GM18858 (cell line): ENCODE data around the gene ADGRG1.
"Not testable (repeated sequence)": the region's sequence is repeated elsewhere in the genome, so short reads cannot be mapped to it uniquely, and the experiment has no call there.

Experiments used
- ATAC-seq: cut with Tn5 transposase; IDR thresholded peaks from one replicate; pipeline ENCODE4 v1.9.1; 2021; ENCODE audit not compliant: unreplicated experiment

Gene ADGRG1

GRCh38 chr16:57666353-57667047, 38.1 kb downstream of the ADGRG1 start:
- no peak for ATAC-seq

DNA sequence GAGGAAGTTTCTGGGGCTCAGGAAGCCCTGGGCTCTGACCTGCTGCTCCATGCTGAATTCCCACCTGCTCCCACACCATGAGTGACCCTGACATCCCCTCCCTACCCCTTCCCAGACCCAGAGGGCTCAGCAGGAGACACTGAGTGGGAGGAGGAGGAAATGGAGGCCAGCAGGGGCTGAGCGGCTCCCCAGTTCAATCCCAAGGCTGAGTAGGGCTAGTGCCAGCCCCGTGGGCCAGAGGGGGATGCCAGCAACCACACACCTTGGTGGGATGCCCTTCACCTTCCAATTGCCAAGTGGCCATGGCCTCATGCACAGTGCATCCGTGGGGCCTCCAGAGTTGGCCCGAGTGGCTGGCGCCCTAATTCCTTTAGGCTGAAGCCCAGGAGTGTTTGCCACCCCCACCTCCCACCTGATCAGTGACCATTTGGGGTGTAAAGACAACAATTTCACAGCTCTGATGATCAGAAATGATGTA, 38.7 kb downstream of the ADGRG1 start:
- no peak for ATAC-seq

DNA sequence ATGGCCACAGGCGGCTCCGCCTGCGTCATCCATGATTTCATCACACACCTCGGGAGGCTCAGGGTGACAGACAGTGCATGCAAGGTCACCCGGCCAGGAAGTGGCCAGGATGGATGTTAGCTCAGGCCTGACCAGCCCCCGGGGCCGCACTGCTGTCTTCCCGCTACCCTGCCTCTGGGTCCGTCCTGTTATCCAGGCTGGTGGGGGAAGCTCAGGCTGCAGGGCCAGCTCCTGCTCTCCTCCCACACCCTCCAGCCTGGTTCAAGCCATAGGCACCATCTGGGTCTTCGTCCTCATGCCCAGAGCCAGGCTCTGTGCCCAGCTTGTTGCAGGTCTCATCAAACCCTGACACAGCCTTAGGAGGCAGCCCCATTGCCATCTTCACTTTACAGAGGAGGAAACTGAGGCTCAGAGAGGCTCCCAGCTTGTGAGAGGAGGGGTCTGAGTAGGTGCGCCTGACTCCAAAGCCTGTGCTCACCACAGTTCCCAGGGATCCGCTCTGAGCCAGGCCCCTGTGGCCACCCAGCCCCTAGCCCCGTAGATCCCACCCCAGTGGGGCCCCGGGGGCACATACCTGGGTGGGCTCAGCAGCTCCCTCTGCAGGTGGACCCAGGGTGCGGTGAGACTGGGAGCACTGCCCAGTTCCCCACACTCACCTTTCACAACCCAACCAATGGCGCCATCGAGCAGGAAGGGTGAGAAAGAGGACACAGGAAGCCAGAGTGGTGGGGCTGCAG, 39.3 kb downstream of the ADGRG1 start:
- no peak for ATAC-seq

DNA sequence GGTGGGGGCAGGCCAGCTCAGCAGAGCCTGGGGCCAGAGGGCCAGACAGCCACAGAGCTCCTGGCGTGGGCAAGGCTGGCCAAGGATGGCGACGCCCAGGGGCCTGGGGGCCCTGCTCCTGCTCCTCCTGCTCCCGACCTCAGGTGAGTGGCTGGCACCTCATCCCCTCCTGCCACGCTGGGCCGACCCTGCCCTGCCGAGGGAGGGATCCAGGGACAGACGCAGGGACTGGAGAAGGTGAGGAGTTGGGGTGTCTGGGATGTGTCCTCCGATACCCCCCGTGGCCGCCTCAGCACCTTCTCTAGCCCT, 39.8 kb downstream of the ADGRG1 start, which contains the start of gene ADGRG3:
Gene ADGRG3 (plus strand): TSS at position 44 of the 309 bp plus-strand sequence. CDS start 42 bp downstream, at position 86.
- no peak for ATAC-seq

DNA sequence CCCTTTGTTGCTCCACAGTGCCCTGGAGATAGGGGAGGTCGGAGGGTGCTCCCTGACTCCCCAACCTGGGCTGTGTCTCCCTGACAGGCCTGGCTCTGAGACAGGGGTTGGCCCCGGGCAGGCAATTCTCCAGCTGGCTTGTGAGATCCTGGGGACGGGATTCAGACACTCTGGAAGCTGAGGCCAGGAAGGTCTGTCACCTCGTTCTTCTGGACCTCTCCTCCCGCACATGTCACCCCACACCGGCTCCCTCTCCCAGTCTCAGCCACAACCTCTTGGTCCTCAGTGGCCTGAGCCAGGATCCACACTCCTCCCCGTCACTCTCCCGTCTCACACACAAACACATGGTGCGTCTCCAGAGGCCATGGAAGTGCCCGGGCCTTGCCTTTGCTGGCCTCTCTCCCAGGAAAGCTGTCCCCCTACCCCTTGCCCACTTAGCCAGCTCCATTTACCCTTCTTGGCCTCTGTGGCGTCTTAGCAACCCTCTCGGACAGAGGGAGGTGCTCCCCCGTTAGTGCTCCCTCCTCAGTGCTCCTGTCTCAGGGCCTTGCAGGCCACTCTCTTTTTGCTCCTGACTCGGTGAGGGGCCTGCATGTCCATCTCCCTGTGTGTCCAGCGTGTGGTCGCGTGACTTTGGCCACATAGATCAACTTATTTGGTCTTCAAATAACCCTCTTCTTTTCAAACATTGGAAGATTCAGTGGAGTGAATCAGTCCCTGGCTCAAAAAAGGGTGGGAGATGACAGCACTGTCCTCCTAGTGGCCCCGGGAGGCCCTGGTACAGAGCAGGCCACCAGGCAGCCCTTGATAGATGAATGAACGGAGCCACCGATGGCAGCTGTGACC, 40.4 kb downstream of the ADGRG1 start:
- no peak for ATAC-seq

DNA sequence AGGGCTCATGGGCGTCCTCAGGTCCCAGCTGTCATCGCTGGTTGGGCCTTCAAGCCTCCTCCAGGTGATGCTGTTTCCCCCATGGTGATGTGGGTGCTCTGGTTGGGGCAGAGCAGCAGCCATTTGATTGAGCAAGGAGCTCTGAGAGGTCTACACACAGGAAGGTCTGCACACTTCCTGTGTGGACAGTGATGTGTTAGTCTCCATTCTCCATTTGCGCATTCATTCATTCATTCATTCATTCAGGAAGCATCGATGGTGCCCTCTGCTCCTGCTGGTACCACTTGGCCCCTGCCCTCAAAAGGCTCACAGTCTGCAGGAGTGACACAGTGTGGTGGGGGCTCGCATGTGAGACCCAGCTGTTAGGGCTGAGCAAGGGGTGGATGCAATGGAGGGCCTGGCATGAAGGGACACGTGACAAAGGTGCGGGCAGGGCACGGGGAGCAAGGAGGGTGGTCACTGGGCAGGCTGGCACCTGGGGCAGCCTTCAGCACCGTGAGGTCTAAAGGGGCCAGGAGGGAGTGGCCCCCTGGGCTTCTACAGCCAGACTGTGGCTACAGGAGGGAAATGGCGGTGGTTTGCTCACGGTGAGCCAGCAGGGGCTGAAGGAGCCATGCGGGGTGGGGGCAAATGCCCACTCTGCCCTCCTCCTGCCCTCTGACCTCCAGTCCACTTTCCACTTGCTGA, 41.2 kb downstream of the ADGRG1 start:
- no peak for ATAC-seq

DNA sequence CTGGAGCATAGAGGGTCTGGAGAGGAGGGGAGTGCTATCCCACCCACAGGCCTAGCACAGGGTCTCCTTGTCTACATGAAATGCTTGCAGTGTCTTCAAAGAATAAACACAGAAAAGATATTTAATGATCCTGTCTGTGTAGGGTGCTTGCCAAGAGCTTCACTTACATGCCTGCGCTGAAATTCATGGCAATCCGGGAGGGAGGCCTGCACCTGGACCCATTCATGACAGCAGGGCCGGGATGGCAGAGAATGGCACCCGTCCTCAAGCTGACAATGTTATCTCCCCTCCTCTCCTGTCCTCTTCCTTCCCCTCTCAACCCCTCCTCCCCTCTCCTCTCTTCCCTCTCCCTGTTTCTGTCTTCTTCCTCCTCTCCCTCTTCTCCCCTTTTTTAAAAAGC, 41.8 kb downstream of the ADGRG1 start:
- no peak for ATAC-seq

DNA sequence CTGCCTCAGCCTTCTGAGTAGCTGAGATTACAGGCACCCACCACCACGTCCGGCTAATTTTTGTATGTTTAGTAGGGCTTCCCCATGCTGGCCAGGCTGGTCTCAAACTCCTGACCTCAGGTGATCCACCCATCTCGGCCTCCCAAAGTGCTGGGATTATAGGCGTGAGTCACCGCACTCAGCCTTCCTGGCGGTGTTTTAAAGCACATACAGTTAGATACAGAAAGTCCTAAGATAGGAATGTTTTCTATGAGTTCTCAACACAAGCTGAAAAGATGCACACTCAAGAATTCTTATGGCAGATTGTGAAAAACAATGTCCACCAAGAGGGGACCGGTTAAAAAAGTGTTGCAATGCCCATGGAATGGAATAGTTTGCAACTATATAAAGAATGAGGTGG, 43.0 kb downstream of the ADGRG1 start:
- not testable (repeated sequence) for ATAC-seq

DNA sequence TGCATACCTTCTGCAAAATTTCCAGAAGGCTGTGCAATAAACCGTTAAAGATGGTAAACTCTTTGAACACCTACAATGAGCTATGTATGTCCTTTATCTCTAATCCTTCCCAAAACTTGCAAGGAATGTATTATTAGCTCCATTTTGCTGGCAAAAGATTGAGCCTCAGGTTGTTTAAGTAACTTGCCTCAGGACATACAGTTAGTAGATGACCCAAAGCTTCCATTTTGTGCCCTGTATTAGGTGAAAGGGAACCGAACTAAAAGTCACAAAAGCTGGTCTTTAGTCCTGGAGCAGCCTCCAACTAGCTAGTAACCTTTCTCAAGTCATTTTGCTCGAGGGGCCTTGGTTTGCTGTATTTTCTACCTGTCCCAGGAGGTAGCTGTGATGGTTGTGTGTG, 44.0 kb downstream of the ADGRG1 start:
- ATAC-seq = no peak

DNA sequence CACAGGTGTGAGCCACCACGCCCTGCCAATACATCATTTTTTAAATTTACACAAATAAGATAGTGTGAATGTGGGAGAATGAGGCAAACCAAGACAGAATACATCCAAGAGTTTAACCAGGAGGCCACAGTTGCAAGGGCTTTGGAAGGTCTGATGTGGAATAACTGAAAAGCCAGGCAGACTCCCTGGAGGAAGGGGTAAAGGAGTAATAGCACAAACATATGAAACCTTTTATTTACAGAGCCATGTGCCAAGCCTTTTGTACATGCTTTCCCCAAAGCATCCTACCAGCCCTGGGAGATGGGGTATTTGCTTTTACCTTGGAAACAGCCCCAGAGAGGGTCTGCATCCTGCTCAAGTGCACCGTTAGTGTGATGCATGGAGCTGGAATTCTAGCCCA, 44.4 kb downstream of the ADGRG1 start:
- ATAC-seq = no peak

DNA sequence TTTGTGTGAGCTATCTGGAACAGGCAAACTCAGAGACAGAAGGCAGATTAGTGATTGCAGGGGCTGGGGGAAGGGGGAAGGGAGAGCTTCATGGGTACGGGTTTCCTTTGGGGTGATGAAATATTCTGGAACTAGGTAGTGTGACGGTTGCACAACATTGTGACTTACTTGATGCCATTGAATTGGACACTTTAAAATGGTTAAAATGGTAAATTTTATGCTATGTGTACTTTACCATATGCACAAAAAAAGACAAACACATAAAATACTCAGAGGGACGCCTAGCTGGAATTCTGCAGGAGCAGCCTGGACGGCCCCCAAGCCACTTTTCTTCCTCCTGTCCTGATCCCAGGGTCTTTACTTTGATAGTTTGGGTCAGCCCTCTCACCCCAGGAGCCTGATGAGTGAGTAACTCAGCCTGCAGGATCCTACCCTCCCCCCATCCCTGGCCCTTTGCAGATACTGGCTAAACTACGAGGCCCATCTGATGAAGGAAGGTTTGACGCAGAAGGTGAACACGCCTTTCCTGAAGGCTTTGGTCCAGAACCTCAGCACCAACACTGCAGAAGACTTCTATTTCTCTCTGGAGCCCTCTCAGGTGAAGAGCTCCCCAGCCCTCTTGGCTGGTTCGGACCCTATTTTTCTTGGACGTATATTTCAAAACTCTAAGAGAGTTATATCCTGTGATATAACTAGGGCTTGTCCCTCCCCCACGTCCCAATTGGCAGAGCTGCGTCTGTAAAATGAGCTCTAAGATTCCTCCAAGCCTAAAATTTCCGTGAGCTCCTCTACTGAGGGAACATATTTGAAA, 47.5 kb downstream of the ADGRG1 start:
- ATAC-seq = no peak

DNA sequence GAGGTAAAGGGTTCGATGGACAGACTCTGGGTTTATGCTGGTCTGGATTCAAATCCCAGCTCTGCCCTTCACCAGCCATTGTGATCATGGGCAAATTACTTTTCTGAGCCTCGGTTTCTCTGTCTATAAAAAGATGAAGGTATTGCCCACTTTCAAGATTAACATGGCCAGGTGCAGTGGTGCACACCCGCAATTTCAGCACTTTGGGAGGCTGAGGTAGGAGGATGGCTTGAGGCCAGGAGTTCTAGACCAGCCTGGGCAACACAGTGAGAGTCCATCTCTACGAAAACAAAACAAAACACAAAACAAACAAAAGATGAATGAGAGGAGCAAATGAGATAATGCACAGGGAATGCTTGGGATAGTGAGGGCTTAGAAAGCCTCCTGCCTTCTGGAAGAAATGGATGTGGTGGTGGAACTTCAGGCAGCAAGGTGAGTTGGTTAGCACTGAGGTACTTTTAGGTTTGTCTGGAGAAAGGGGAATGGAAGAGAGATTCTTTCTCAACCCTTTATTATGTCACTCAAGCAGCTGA, 48.2 kb downstream of the ADGRG1 start:
- ATAC-seq = no peak

- no peak for ATAC-seq
These were observed 49.4 kb downstream of the ADGRG1 start for GRCh38 chr16:57677622-57678369.

DNA sequence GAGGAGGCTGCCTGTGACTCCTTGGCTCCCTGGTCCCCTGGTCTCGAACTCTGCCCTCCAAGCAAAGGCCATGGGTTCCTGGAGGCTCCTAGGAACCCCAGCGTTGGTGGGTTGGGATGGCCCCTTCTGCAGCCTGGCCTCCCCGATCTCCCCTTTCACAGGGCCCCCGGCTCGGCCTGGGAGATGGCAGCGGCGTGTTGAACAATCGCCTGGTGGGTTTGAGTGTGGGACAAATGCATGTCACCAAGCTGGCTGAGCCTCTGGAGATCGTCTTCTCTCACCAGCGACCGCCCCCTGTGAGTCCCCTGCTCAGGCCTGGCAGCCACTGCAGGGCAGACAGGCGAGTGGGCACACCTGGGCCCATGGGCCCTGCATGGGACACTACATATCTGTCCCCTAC, 50.6 kb downstream of the ADGRG1 start:
- ATAC-seq = no peak

DNA sequence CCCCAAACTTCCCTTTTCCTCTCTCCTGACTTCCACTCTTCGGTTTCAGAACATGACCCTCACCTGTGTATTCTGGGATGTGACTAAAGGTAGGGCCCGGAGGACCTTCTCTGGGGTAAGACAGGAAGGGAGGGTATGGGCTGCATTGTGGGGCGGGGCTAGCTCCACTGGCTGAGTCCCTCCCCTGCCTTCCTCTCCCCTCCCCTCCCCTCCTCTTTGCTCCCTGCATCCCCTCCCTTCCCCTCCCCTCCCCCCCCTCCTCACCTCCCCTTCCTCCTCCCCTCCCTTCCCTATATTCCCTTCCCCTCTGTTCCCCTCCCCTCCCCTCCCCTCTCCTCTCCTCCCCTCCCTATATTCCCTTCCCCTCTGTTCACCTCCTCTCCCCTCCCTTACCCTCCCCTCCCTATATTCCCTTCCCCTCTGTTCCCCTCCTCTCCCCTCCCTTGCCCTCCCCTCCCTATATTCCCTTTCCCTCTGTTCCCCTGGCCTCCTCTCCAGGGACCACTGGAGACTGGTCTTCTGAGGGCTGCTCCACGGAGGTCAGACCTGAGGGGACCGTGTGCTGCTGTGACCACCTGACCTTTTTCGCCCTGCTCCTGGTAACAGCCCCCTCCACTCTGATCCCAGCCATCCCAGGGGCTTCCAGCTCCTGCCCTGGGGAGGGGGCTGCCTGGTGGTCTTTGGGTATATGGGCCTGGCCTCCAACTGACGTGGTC, 51.5 kb downstream of the ADGRG1 start:
- no peak for ATAC-seq

DNA sequence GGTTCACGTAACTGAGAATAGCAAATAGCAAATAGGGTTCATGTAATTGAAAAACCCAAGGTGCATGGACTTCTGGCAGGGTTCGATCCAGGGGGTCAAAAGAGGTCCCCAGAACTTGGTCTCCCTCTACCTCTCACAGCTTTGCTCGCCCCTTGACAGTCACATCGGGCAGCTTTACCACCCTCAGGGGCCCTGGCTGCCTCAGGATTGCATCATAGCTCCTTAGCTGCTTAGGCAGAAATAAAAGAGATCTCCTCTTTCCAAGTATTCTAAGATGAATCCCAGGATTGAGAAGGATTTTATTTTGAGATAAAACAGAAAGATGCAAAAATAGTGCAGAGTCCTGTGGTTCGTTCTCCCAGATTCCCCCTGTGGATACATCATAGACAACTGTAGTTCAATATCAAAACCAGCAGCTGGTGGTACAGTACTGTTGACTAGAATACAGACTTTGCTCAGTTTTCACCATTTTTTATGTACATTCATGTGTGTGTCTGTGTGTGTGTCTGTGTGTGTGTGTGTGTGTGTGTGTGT, 52.5 kb downstream of the ADGRG1 start:
- ATAC-seq = no peak

DNA sequence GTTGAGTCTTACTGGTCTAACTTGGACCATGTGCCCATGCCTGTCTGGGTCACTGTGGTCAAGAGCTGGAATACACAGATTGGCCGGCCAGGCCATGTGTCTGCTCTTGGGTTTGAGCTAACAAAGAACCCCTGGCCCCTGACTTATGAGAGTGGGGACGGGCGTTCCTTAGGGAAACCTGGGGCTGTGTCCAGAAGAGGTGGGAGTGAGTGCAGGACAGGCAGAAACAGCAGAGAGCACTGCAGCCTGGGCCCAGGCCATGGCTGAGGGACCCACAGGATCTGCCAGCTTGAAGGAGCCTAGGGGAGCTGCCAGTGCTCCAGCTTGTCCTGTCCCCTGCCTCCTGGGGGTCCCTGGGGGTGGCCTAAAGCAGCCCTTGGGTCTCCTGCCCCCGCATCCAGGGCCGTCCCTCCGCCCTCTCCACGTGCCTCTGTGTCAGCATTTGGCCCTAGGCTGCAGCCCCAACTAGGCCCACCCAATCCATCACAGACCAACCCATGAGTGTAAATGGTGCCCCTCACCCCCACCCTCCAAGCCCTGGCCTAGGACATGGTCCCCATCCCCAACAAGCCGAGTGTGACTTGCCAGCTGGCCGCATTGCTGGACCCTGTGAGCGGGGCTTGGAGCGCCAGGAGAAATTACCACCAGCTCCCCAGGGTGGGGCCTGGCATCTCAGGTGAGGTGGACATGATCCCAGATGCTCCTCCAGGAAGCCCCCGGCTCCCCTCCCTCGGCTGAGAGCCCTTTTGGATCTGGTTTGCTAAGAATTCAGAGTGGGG, 53.7 kb downstream of the ADGRG1 start:
- no peak for ATAC-seq
